Measurements from ENCODE around the gene LPCAT3. TPM values are rescaled to one million over a fixed set of nuclear protein-coding genes. Genes with fewer than 3 reads are reported as not detected.

The LPCAT3 gene
- total and polyA plus RNA-seq, 3 experiments from 2014 or later: 20.4 to 25.5 (median 22.1) TPM

DNA sequence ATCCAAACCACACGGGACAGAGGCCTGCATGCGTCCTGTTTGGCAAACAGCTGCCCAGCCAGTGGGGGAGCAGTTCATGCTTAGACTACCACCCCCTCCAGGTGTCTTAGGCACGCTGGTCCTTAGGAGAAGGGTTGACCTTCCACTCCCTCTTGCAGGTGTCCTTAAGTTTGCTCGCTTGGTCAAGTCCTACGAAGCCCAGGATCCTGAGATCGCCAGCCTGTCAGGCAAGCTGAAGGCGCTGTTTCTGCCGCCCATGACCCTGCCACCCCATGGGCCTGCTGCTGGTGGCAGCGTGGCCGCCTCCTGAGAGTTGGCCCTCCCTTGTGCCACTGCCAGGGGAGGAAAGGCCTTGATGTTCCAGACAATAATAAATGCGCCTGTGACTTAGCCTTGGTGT, 72.7 kb downstream of the LPCAT3 start:
- Histone ChIP-seq H3K27me3 (ENCODE audit: insufficient read depth, low read length, poor library complexity, severe bottlenecking) (no peaks in the 10 kb centered on the region), H3K4me1 (ENCODE audit: insufficient read depth, low read length) (peaks cover 69% of the 10 kb centered on the region), H3K4me3 (ENCODE audit: low read length) (peak overlapping the region; percentile 72), H3K36me3 (ENCODE audit: insufficient read depth, low read length) (no peaks in the 10 kb centered on the region), H3K27ac (ENCODE audit: low read depth, low read length) (peak overlapping the region; percentile 53), H3K9me3 (ENCODE audit: low read length) (no peaks in the 10 kb centered on the region)
- Mint-ChIP-seq H3K4me1 (peaks cover 69 to 77% (median 74%) of the 10 kb centered on the region in 3 donors), H3K27me3 (peaks cover 0 to 5% of the 10 kb centered on the region in 2 donors), H3K9me3 (no peaks in the 10 kb centered on the region), H3K36me3 (peaks cover 0 to 18% (median 0%) of the 10 kb centered on the region in 3 donors), H3K27ac (peak overlapping the region; percentile 94 to 100 (median 98)), H3K4me3 (peak overlapping the region; percentile 87 to 98 (median 94))
- ChIA-PET CTCF (interaction anchor here (1.1 to 22.6 kb wide), 13 partner anchors 8 to 193 kb away, joined by 3 to 815 read pairs (median 23); partner anchors contain the start of genes ATN1, C1RL, EMG1 and LPCAT3), POLR2A (interaction anchor here (0.5 to 10.6 kb wide), 6 partner anchors 9 to 182 kb away, joined by 3 to 481 read pairs (median 20); partner anchors contain the start of genes CDCA3, LPCAT3 and USP5)
- no peak for DNase-seq

- H3K9me3 ChIP-seq (ENCODE audit: low read length): no peaks in the 10 kb centered on the region
- peak overlapping the region; percentile 96 for H3K27ac ChIP-seq (ENCODE audit: low read depth, low read length)
- DNase-seq: peak; percentile 73 to 93 (median 84)
- no peaks in the 10 kb centered on the region for H3K9me3 Mint-ChIP-seq
- ChIA-PET POLR2A (interaction anchor here (0.5 to 10.6 kb wide), 18 partner anchors 8 to 220 kb away, joined by 3 to 481 read pairs (median 9); partner anchors contain the start of genes ATN1, CDCA3, COPS7A and EMG1), CTCF (interaction anchor here (0.6 to 22.6 kb wide), 23 partner anchors 8 to 323 kb away, joined by 3 to 815 read pairs (median 6); partner anchors contain the start of genes ATN1, C1RL, EMG1 and ENO2)
- peaks cover 0 to 5% of the 10 kb centered on the region in 2 donors for H3K27me3 Mint-ChIP-seq
- no peaks in the 10 kb centered on the region for H3K36me3 ChIP-seq (ENCODE audit: insufficient read depth, low read length)
- H3K4me1 Mint-ChIP-seq: peaks cover 60 to 67% (median 67%) of the 10 kb centered on the region in 3 donors
- peaks cover 0 to 22% (median 0%) of the 10 kb centered on the region in 3 donors for H3K36me3 Mint-ChIP-seq
- H3K27me3 ChIP-seq (ENCODE audit: insufficient read depth, low read length, poor library complexity, severe bottlenecking): no peaks in the 10 kb centered on the region
- H3K27ac Mint-ChIP-seq: peak overlapping the region; percentile 94 to 100 (median 99)
- peak overlapping the region; percentile 72 for H3K4me3 ChIP-seq (ENCODE audit: low read length)
- H3K4me1 ChIP-seq (ENCODE audit: insufficient read depth, low read length): peaks cover 58% of the 10 kb centered on the region
- peak overlapping the region; percentile 87 to 98 (median 94) for H3K4me3 Mint-ChIP-seq
Observed at GRCh38 chr12:6944381-6945186, 73.7 kb downstream of the LPCAT3 start.

- Histone ChIP-seq H3K27me3 (ENCODE audit: insufficient read depth, low read length, poor library complexity, severe bottlenecking) (no peaks in the 10 kb centered on the region), H3K4me3 (ENCODE audit: low read length) (peak within 1 kb of the TSS; percentile 72), H3K27ac (ENCODE audit: low read depth, low read length) (peak within 1 kb of the TSS; percentile 96), H3K9me3 (ENCODE audit: low read length) (no peaks in the 10 kb centered on the region), H3K4me1 (ENCODE audit: insufficient read depth, low read length) (peaks cover 51% of the 10 kb centered on the region), H3K36me3 (ENCODE audit: insufficient read depth, low read length) (no peaks in the 10 kb centered on the region)
- Mint-ChIP-seq H3K27ac (peak within 1 kb of the TSS; percentile 94 to 100 (median 99)), H3K36me3 (peaks cover 0 to 24% (median 0%) of the 10 kb centered on the region in 3 donors), H3K9me3 (no peaks in the 10 kb centered on the region), H3K4me3 (peak within 1 kb of the TSS; percentile 87 to 98 (median 94)), H3K4me1 (peaks cover 56 to 67% (median 64%) of the 10 kb centered on the region in 3 donors), H3K27me3 (peaks cover 0 to 6% of the 10 kb centered on the region in 2 donors)
- ChIA-PET POLR2A (interaction anchor here (0.5 to 10.6 kb wide), 16 partner anchors 9 to 220 kb away, joined by 3 to 481 read pairs (median 10); partner anchors contain the start of genes ATN1, CDCA3, COPS7A and EMG1), CTCF (interaction anchor here (0.8 to 22.6 kb wide), 20 partner anchors 9 to 323 kb away, joined by 3 to 815 read pairs (median 8); partner anchors contain the start of genes ATN1, C1RL, EMG1 and ENO2)
- DNase-seq: peak; percentile 58 to 89 (median 86)
Observed at GRCh38 chr12:6943722-6944380, 74.4 kb downstream of the LPCAT3 start, which contains the start of the genes C12orf57 and RNU7-1. Gene C12orf57, plus strand, starts transcription at chr12:6944022. Its CDS starts 100 bp downstream, at chr12:6944122. Gene RNU7-1, plus strand, starts transcription at chr12:6943816.

DNA sequence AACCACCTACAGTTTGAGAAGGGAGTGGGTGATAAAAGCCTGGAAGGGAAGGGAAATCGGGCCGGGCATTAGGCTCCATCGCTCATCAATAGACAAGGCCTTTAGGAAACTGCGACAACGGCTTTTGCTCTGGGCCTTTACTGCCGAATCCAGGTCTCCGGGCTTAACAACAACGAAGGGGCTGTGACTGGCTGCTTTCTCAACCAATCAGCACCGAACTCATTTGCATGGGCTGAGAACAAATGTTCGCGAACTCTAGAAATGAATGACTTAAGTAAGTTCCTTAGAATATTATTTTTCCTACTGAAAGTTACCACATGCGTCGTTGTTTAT, 74.9 kb downstream of the LPCAT3 start:
- Mint-ChIP-seq H3K4me3 (peak overlapping the region; percentile 87 to 98 (median 94)), H3K27me3 (peaks cover 0 to 6% of the 10 kb centered on the region in 2 donors), H3K9me3 (no peaks in the 10 kb centered on the region), H3K36me3 (peaks cover 0 to 24% (median 0%) of the 10 kb centered on the region in 3 donors), H3K27ac (peak overlapping the region; percentile 94 to 100 (median 99)), H3K4me1 (peaks cover 55 to 62% (median 60%) of the 10 kb centered on the region in 3 donors)
- H3K27me3 ChIP-seq (ENCODE audit: insufficient read depth, low read length, poor library complexity, severe bottlenecking): no peaks in the 10 kb centered on the region
- peak overlapping the region; percentile 72 for H3K4me3 ChIP-seq (ENCODE audit: low read length)
- peak in 4 of 5 donors; percentile 70 to 91 (median 82) for DNase-seq
- ChIA-PET POLR2A (interaction anchor here (1.1 to 10.6 kb wide), 15 partner anchors 9 to 219 kb away, joined by 4 to 481 read pairs (median 11); partner anchors contain the start of genes ATN1, CDCA3, COPS7A and EMG1), CTCF (interaction anchor here (0.9 to 22.6 kb wide), 16 partner anchors 9 to 322 kb away, joined by 3 to 815 read pairs (median 10); partner anchors contain the start of genes ATN1, C1RL, EMG1 and ENO2)
- H3K4me1 ChIP-seq (ENCODE audit: insufficient read depth, low read length): peaks cover 49% of the 10 kb centered on the region
- H3K27ac ChIP-seq (ENCODE audit: low read depth, low read length): peak overlapping the region; percentile 96
- H3K36me3 ChIP-seq (ENCODE audit: insufficient read depth, low read length): no peaks in the 10 kb centered on the region
- no peaks in the 10 kb centered on the region for H3K9me3 ChIP-seq (ENCODE audit: low read length)

- Histone ChIP-seq H3K4me3 (ENCODE audit: low read length) (no peak overlapping the region), H3K27ac (ENCODE audit: low read depth, low read length) (peak overlapping the region; percentile 96), H3K4me1 (ENCODE audit: insufficient read depth, low read length) (peaks cover 42% of the 10 kb centered on the region), H3K9me3 (ENCODE audit: low read length) (no peaks in the 10 kb centered on the region), H3K27me3 (ENCODE audit: insufficient read depth, low read length, poor library complexity, severe bottlenecking) (no peaks in the 10 kb centered on the region), H3K36me3 (ENCODE audit: insufficient read depth, low read length) (no peaks in the 10 kb centered on the region)
- Mint-ChIP-seq H3K27me3 (peaks cover 0 to 6% of the 10 kb centered on the region in 2 donors), H3K27ac (peak overlapping the region; percentile 82 to 100 (median 96)), H3K9me3 (no peaks in the 10 kb centered on the region), H3K36me3 (peaks cover 0 to 24% (median 0%) of the 10 kb centered on the region in 3 donors), H3K4me1 (peaks cover 49 to 57% (median 57%) of the 10 kb centered on the region in 3 donors), H3K4me3 (peak overlapping the region in 1 of 7 donors; percentile 28)
- ChIA-PET POLR2A (interaction anchor here (1.7 to 10.6 kb wide), 3 partner anchors 18 to 76 kb away, joined by 4 to 481 read pairs (median 21); partner anchors contain the start of gene LPCAT3), CTCF (interaction anchor here (1.9 to 22.6 kb wide), 4 partner anchors 16 to 70 kb away, joined by 6 to 815 read pairs (median 46); partner anchors contain the start of genes ATN1 and SPSB2)
- DNase-seq: peak in 1 of 5 donors; percentile 58
Observed at GRCh38 chr12:6942331-6942665, 76.0 kb downstream of the LPCAT3 start.

DNA sequence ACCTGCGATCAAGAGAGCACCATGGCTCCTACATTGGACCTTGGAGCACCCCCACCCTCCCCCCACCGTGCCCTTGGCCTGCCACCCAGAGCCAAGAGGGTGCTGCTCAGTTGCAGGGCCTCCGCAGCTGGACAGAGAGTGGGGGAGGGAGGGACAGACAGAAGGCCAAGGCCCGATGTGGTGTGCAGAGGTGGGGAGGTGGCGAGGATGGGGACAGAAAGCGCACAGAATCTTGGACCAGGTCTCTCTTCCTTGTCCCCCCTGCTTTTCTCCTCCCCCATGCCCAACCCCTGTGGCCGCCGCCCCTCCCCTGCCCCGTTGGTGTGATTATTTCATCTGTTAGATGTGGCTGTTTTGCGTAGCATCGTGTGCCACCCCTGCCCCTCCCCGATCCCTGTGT, 76.5 kb downstream of the LPCAT3 start:
- H3K27ac ChIP-seq (ENCODE audit: low read depth, low read length): no peak overlapping the region
- H3K36me3 Mint-ChIP-seq: peaks cover 0 to 26% (median 0%) of the 10 kb centered on the region in 3 donors
- ChIA-PET CTCF (interaction anchor here (0.8 to 22.6 kb wide), 6 partner anchors 9 to 76 kb away, joined by 3 to 815 read pairs (median 32); partner anchors contain the start of genes ATN1, LPCAT3, PTPN6 and SPSB2), POLR2A (interaction anchor here (1.0 to 1.7 kb wide), 2 partner anchors 23 to 27 kb away, joined by 3 to 4 read pairs; no protein-coding TSS in a partner anchor)
- H3K27me3 Mint-ChIP-seq: peaks cover 0 to 6% of the 10 kb centered on the region in 2 donors
- peak overlapping the region in 3 of 8 donors; percentile 21 to 100 (median 94) for H3K27ac Mint-ChIP-seq
- H3K27me3 ChIP-seq (ENCODE audit: insufficient read depth, low read length, poor library complexity, severe bottlenecking): no peaks in the 10 kb centered on the region
- no peaks in the 10 kb centered on the region for H3K9me3 ChIP-seq (ENCODE audit: low read length)
- H3K9me3 Mint-ChIP-seq: no peaks in the 10 kb centered on the region
- H3K36me3 ChIP-seq (ENCODE audit: insufficient read depth, low read length): no peaks in the 10 kb centered on the region
- H3K4me1 ChIP-seq (ENCODE audit: insufficient read depth, low read length): peaks cover 42% of the 10 kb centered on the region
- H3K4me1 Mint-ChIP-seq: peaks cover 47 to 54% (median 54%) of the 10 kb centered on the region in 3 donors
- DNase-seq: no peak
- peak overlapping the region in 1 of 7 donors; percentile 9 for H3K4me3 Mint-ChIP-seq
- no peak overlapping the region for H3K4me3 ChIP-seq (ENCODE audit: low read length)

DNA sequence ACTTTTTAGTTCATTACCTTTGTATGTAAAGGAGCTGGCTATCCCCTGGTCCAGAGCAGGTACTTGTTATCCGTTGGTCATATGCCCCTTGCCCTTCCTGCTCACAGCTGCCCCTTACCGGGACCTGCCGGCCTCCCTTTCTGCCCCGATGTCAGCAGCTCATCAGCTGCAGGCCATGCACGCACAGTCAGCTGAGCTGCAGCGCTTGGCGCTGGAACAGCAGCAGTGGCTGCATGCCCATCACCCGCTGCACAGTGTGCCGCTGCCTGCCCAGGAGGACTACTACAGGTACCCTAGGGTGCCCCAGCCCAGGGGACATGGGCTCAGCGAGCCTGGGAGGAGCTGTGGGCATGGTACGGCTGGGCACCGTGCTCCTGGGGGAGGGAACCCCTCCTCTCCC, 77.0 kb downstream of the LPCAT3 start:
- H3K4me1 ChIP-seq (ENCODE audit: insufficient read depth, low read length): peaks cover 40% of the 10 kb centered on the region

More for the DNA sequence above, 77.0 kb downstream of the LPCAT3 start:
- H3K27ac Mint-ChIP-seq: peak overlapping the region in 2 of 8 donors; percentile 62 to 68
- no peak overlapping the region for H3K4me3 Mint-ChIP-seq
- no peaks in the 10 kb centered on the region for H3K27me3 ChIP-seq (ENCODE audit: insufficient read depth, low read length, poor library complexity, severe bottlenecking)
- peaks cover 0 to 6% of the 10 kb centered on the region in 2 donors for H3K27me3 Mint-ChIP-seq
- H3K9me3 ChIP-seq (ENCODE audit: low read length): no peaks in the 10 kb centered on the region
- ChIA-PET POLR2A (interaction anchor here (1.0 to 1.7 kb wide), 2 partner anchors 24 to 28 kb away, joined by 3 to 4 read pairs; no protein-coding TSS in a partner anchor), CTCF (interaction anchor here (0.8 to 22.6 kb wide), 8 partner anchors 9 to 167 kb away, joined by 3 to 815 read pairs (median 18); partner anchors contain the start of genes ATN1, ENO2, LPCAT3 and PTPN6)
- H3K4me3 ChIP-seq (ENCODE audit: low read length): no peak overlapping the region
- no peak for DNase-seq
- H3K36me3 ChIP-seq (ENCODE audit: insufficient read depth, low read length): no peaks in the 10 kb centered on the region
- H3K27ac ChIP-seq (ENCODE audit: low read depth, low read length): no peak overlapping the region
- peaks cover 47 to 54% (median 54%) of the 10 kb centered on the region in 3 donors for H3K4me1 Mint-ChIP-seq
- H3K9me3 Mint-ChIP-seq: no peaks in the 10 kb centered on the region
- H3K36me3 Mint-ChIP-seq: peaks cover 0 to 31% (median 0%) of the 10 kb centered on the region in 3 donors
